Spleen (tissue), 11 donors: ENCODE measurements around the gene DCP2. TPM values are rescaled to one million over a fixed set of nuclear protein-coding genes. Genes with fewer than 3 reads are reported as not detected.

Experiments
- DNase-seq: peaks from one replicate; pipeline ENCODE4 v3.0.0-alpha.2; 2020
- H3K27ac ChIP-seq, 8 donors: fragments of 200-600 bp; sonication (generic) in 7 of 8; 1 replicate in 4 of 8; 2 replicates in 4 of 8; pipeline versions ENCODE4 v1.5.0 to v1.8.0; 2016 to 2021; ENCODE audit warnings: inconsistent platforms in 4 of 8, mild to moderate bottlenecking in 4 of 8, moderate library complexity in 1 of 8
- H3K27me3 ChIP-seq, 7 donors: fragments of 200-600 bp; sonication (generic) in 6 of 7; replicated peaks in 1 of 7; 1 replicate in 4 of 7; 2 replicates in 3 of 7; pipeline versions ENCODE4 v1.5.0 to v1.8.0; 2016 to 2021; ENCODE audit warnings: inconsistent platforms in 3 of 7, mild to moderate bottlenecking in 1 of 7
- H3K36me3 ChIP-seq, 6 donors: fragments of 200-600 bp; sonication (generic) in 5 of 6; 1 replicate in 4 of 6; 2 replicates in 2 of 6; pipeline versions ENCODE4 v1.5.0 to v1.8.0; 2016 to 2021; ENCODE audit warnings: inconsistent platforms in 2 of 6
- H3K4me1 ChIP-seq, 6 donors: fragments of 200-600 bp; sonication (generic) in 5 of 6; 1 replicate in 3 of 6; 2 replicates in 3 of 6; pipeline versions ENCODE4 v1.5.0 to v1.8.0; 2016 to 2021; ENCODE audit warnings: inconsistent platforms in 3 of 6
- H3K4me3 ChIP-seq, 8 donors: fragments of 200-600 bp; sonication (generic) in 7 of 8; 1 replicate in 4 of 8; 2 replicates in 4 of 8; pipeline versions ENCODE4 v1.5.0 to v1.8.0; 2016 to 2021; ENCODE audit warnings: inconsistent platforms in 4 of 8, mild to moderate bottlenecking in 4 of 8, moderate library complexity in 2 of 8
- H3K9me3 ChIP-seq, 8 donors: fragments of 200-600 bp; sonication (generic) in 7 of 8; 1 replicate in 4 of 8; 2 replicates in 4 of 8; pipeline versions ENCODE4 v1.5.0 to v1.8.0; 2016 to 2021; ENCODE audit warnings: inconsistent platforms in 4 of 8
- CTCF ChIP-seq, 11 experiments: fragments of 200-600 bp in 7 of 11; fragments of 450-650 bp in 4 of 11; sonication (generic) in 4 of 11; IDR thresholded peaks in 8 of 11; conservative IDR thresholded peaks in 3 of 11; 1 replicate in 7 of 11; 2 replicates in 4 of 11; pipeline versions ENCODE4 v1.4.0 to v1.8.0; 2016 to 2021; ENCODE audit warnings: antibody characterized with exemption in 11 of 11, inconsistent platforms in 4 of 11, mild to moderate bottlenecking in 1 of 11
- POLR2A ChIP-seq, 3 donors: fragments of 450-650 bp; IDR thresholded peaks; one replicate each; pipeline ENCODE4 v1.5.1; 2017; ENCODE audit warnings: antibody characterized with exemption in 3 of 3, mild to moderate bottlenecking in 1 of 3
- POLR2AphosphoS5 ChIP-seq, 3 donors: sonication (generic); formaldehyde crosslinking; IDR thresholded peaks; one replicate each; pipeline ENCODE4 v1.5.1; 2017; ENCODE audit warnings: antibody characterized with exemption in 3 of 3
- WGBS, 5 donors: extraction: QIAGEN DNeasy Blood & Tissue Kit in 3 of 5; methylation state at CpG; one replicate each; pipeline versions ENCODE4 v1.1.5 to v1.1.7; 2013 to 2018; 5-methylcytosine and 5-hydroxymethylcytosine counted together
- intact Hi-C: fragments of 100-400 bp; cut with DNase I; formaldehyde crosslinking; loops from one replicate; pipeline ENCODE4 v1.15.0; 2023; ENCODE audit warnings: low total_unique reads
- polyA plus RNA-seq, 3 donors: library from polyadenylated mRNA; stranded (reverse); fragments of 200-250 nt; gene quantifications; one replicate each; pipeline ENCODE4 v1.2.1, GENCODE V29; 2013
- total RNA-seq, 7 donors: library from RNA; depleted of rRNA in 3 of 7; stranded (reverse); fragments of >200 nt in 3 of 7; fragmentation: NEBNext Ultra II Directional in 4 of 7; extraction: Animal tissue kit (Norgen Biotek cat#: 25700) in 4 of 7; gene quantifications; one replicate each; pipeline versions ENCODE4 v1.1.0 to v1.2.1, GENCODE V29; 2016 to 2021
- donor health status: healthy with polysubstance abuse.
- donor health status: DM: no; HTN: no; CAD: no; lungs with moderate emphysema.
- donor health status: DM: no; HTN: no; CAD: no.
- donor health status: Bipolar disorder and iron deficiency.
- donor health status: healthy.
- donor health status: DM: no; HTN: no; CAD: no.
- donor health status: DM: yes; HTN: yes; CAD: no.

The DCP2 gene
- total and polyA plus RNA-seq, 10 donors, result 17.5 to 110 (median 78.4) TPM

DNA sequence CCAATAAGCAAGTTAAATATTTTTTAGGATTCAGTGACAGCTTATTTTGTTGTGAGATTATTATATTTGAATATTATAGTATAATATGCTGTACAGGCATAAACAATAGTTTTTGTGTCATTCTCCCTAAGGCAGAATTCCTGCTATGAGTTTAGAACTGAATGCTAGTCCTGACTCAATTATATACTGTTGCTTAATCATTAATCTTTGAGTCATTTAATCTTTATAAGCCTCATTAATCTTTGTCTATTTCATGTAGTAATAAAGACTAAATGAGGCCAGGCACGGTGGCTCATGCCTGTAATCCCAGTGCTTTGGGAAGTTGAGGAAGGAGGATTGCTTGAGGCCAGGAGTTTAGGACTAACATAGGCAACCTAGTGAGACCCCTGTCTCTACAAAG lies 3.6 kb upstream of the DCP2 start:
- Histone ChIP-seq H3K4me1 (peaks cover 4 to 14% (median 10%) of the 10 kb centered on the region in 6 donors), H3K36me3 (no peaks in the 10 kb centered on the region), H3K27ac (no peak overlapping the region), H3K27me3 (no peaks in the 10 kb centered on the region), H3K4me3 (no peak overlapping the region), H3K9me3 (no peaks in the 10 kb centered on the region)
- intact Hi-C loops, result loop anchor here (10.0 kb wide), 1 partner anchor 48 kb away; the partner anchor contains the start of gene REEP5
- TF ChIP-seq CTCF (IDR thresholded peaks at IDR 0.05 in 8 of 11, conservative IDR thresholded peaks at IDR 0.05 in 3 of 11), result no peak
- no peak for TF ChIP-seq POLR2AphosphoS5 (IDR thresholded peaks at IDR 0.05)
- no peak for TF ChIP-seq POLR2A (IDR thresholded peaks at IDR 0.05)
- 86 to 94% (median 89%) methylated on average over 1 of the region's 1 CpG for WGBS, 5 donors
- DNase-seq, result no peak

DNA sequence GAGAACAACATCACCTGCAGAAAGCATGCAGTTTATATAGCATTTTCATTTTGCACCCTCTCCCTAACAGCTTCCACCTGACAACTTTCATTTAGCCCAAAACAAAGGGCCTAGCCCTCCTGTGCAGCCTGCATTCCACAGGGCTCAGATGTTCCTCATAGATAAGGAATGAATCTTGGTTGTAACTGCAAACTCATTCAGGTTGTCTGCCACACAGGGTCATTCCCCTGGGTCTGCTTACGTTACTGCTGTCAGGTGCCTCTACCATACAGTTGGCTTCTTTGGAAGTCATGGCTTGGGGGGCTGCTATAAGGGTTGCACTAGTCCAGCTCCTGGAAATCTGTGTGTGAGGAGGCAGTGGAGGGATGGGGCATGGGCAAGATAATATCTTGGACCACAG lies 2.7 kb upstream of the DCP2 start:
- H3K36me3 ChIP-seq, result no peaks in the 10 kb centered on the region
- no peaks in the 10 kb centered on the region for H3K27me3 ChIP-seq
- H3K27ac ChIP-seq, result no peak overlapping the region
- no peak for DNase-seq
- no peak overlapping the region for H3K4me3 ChIP-seq
- peaks cover 7 to 23% (median 19%) of the 10 kb centered on the region in 6 donors for H3K4me1 ChIP-seq
- no peak for TF ChIP-seq CTCF (IDR thresholded peaks at IDR 0.05 in 8 of 11, conservative IDR thresholded peaks at IDR 0.05 in 3 of 11)
- no peak for TF ChIP-seq POLR2AphosphoS5 (IDR thresholded peaks at IDR 0.05)
- TF ChIP-seq POLR2A (IDR thresholded peaks at IDR 0.05), result no peak
- intact Hi-C loops, result loop anchor here (10.0 kb wide), 1 partner anchor 49 kb away; the partner anchor contains the start of gene REEP5
- H3K9me3 ChIP-seq, result no peaks in the 10 kb centered on the region
- WGBS, 5 donors, result 68 to 88% (median 76%) methylated on average over 1 of the region's 1 CpG

DNA sequence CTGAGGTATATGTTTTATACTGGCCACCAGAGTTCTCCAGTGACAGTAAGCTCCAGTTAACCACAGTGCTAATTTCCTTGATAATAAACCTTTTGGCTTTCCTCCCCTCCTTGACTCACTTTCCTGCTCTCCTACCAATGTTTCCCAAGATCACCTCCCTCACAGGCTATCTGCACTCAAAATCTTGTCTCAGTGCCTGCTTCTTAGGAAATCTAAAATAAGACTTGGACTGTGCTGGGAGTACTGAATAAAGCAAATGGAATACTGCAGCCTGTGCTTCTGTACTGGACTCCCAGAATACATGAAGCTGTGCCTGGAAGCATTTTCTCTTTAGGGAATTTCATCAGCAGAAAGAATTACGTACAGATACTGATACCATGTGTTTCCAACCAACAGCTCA lies 1.7 kb upstream of the DCP2 start:
- intact Hi-C loops, result loop anchor here (10.0 kb wide), 1 partner anchor 50 kb away; the partner anchor contains the start of gene REEP5
- no peak overlapping the region for H3K4me3 ChIP-seq
- no peak for DNase-seq
- WGBS, 5 donors, result 93 to 100% (median 97%) methylated on average over 1 of the region's 1 CpG
- no peak overlapping the region for H3K27ac ChIP-seq
- H3K36me3 ChIP-seq, result no peaks in the 10 kb centered on the region
- TF ChIP-seq POLR2A (IDR thresholded peaks at IDR 0.05), result no peak
- no peak for TF ChIP-seq POLR2AphosphoS5 (IDR thresholded peaks at IDR 0.05)
- TF ChIP-seq CTCF (IDR thresholded peaks at IDR 0.05 in 8 of 11, conservative IDR thresholded peaks at IDR 0.05 in 3 of 11), result no peak
- no peaks in the 10 kb centered on the region for H3K27me3 ChIP-seq
- H3K4me1 ChIP-seq, result peaks cover 17 to 33% (median 29%) of the 10 kb centered on the region in 6 donors
- H3K9me3 ChIP-seq, result no peaks in the 10 kb centered on the region

DNA sequence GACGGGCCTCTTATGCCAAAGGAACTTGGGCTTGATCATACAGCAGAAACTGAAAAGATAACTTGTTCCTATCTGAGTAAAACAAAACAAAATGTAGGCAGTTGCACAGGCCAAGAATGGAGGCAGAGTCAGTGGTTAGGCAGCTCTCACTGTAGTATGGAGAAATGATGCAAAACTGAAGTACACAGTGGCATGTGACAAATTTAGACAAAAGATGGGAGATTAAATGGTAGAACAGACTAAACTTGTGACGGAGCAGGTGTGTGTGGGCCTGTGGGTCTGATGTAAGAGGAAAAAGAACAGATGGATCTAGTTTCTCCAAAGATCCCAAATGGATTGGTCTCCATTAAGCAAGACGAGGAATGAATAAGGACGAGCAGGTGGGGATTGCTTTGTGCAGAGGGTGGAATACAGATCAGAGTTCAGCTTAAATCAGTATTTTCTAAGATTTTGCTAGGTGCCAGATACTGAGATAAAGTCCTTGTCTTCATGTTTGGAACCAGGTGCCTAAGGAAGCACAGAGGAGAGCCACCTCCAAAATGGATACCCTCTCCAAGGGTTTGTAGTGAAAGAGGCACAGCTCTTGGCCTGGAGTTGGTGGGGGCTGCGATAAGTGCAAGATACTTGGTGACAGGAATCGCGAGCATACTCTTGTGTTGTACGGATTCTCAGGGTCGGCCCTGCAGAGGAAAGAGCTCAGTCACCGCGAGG lies 722 bp upstream of the DCP2 start:
- Histone ChIP-seq H3K27ac (peak overlapping the region; percentile 54 to 99 (median 96)), H3K9me3 (no peaks in the 10 kb centered on the region), H3K4me1 (peaks cover 27 to 43% (median 37%) of the 10 kb centered on the region in 6 donors), H3K4me3 (peak overlapping the region; percentile 66 to 92 (median 80)), H3K27me3 (no peaks in the 10 kb centered on the region), H3K36me3 (peaks cover 0 to 1% (median under 1%) of the 10 kb centered on the region in 6 donors)
- intact Hi-C loops, result loop anchor here (10.0 kb wide), 1 partner anchor 51 kb away; the partner anchor contains the start of gene REEP5
- WGBS, 5 donors, result 33 to 37% (median 35%) methylated on average over 10 to 11 of the region's 11 CpGs
- TF ChIP-seq POLR2A (IDR thresholded peaks at IDR 0.05), result no peak
- no peak for TF ChIP-seq POLR2AphosphoS5 (IDR thresholded peaks at IDR 0.05)
- TF ChIP-seq CTCF (IDR thresholded peaks at IDR 0.05 in 8 of 11, conservative IDR thresholded peaks at IDR 0.05 in 3 of 11), result no peak
- DNase-seq, result no peak
